ENCODE measurements around the gene EIF5A.
A peak's percentile ranks its signal among the peaks of the same experiment; 100 is the strongest.

DNA sequence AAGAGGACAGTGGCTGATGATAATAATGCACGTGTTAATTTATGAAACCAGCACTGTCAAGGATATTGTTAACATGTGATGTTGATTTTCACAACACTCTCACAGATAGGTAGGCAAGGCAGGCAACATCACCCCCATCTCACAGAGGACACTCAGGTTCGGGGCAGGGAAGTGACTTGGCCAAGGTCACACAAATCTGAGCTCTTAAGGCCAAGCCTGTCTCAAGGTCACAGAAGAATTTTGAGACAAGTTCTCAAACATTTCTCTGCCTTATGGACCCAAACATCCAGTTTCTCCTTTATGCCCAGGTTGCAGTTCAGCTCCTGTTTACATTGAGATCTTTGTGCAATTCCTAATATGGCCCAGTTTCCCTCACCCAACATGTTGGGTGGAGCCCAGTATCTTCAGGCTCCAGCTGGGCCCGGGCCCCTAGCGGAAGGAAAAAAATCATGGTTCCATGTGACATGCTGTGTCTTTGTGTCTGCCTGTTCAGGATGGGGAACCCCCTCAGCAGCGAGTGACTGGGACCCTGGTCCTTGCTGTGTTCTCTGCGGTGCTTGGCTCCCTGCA lies 24.6 kb upstream of the EIF5A start:
- peak in 2 of 4 experiments; percentile 11 to 49 for TF ChIP-seq CTCF (IDR thresholded peaks at IDR 0.05)
- TF ChIP-seq EP300 (IDR thresholded peaks at IDR 0.05), result no peak
- TF ChIP-seq POLR2A (IDR thresholded peaks at IDR 0.05), result no peak
- TF ChIP-seq POLR2AphosphoS5 (IDR thresholded peaks at IDR 0.05), result peak in 2 of 4 donors; percentile 30 to 58
